ENCODE measurements around the gene RNU6-7. TPM values are rescaled to one million over a fixed set of nuclear protein-coding genes. Genes with fewer than 3 reads are reported as not detected.

Gene RNU6-7
- total and polyA plus RNA-seq, 10 of the 15 experiments (the other 5 are each of a cell fraction or from before 2014, with no cell fraction given) = not detected

DNA sequence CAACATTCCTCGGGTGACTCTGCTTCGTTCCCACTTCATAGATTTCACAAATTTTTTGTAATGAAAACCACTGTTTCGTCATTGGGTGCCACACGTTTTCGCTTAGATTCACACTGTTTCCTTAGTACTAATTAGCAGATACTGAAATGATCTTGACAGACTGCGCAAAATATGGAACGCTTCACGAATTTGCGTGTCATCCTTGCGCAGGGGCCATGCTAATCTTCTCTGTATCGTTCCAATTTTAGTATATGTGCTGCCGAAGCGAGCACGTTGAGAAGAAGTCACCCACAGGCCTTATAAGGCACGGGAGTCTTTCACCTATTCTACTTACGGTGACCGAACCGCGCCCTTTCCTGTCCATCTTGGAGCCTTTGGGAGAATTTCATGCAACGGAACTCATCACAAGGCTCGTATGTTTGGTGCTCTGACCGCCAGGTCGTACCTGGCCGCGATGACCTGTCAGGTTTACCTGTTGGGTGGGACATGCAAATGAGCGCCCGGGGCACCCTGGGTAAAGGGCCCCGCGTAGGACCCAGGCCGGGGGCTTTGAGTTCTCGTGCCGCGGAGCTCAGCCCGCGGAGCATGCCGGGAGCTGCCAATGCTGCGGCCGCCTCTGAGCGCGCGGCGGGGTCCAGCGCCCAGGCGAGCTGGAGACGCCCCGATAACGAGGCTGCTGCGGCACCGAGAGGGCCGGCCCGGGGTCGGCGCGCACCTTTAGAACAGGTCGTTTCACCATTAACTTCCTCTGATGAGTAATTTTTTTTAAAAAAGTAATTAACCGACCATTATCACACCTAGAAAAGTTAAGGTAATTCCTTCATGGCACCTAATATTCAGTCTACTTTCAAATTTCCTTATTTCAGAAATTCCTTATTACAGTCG is 1.4 kb downstream of the RNU6-7 start, which contains the start of gene RNU6-8:
Gene RNU6-8, minus strand, starts transcription at position 272 of the 885 bp plus-strand sequence.
- under 1% methylated on average over 57 of the region's 57 CpGs for WGBS (ENCODE audit: insufficient coverage, insufficient replicate concordance, low lambda C conversion rate, missing lambda C conversion rate)
- TSS peak; percentile 82 for BruUV-seq (replicated peaks)
- TF ChIP-seq CREM (IDR thresholded peaks at IDR 0.05; ENCODE audit: low read depth) (no peak; the same call in 1 of the 2 replicates), ZBTB33 (IDR thresholded peaks at IDR 0.05) (no peak), MEF2B (IDR thresholded peaks at IDR 0.05; ENCODE audit: partially characterized antibody, poor library complexity, severe bottlenecking) (peak; percentile 55), ZBED1 (IDR thresholded peaks at IDR 0.05; ENCODE audit: borderline replicate concordance) (no peak; the same call in 1 of the 2 replicates), SPI1 (IDR thresholded peaks at IDR 0.05; ENCODE audit: borderline replicate concordance, insufficient read depth, low read depth, low read length) (no peak), CREB1 (IDR thresholded peaks at IDR 0.05; ENCODE audit: low read depth) (peak; percentile 41; the same call in 1 of the 2 replicates), WRNIP1 (IDR thresholded peaks at IDR 0.05; ENCODE audit: borderline replicate concordance, low read depth, low read length) (no peak), NKRF (conservative IDR thresholded peaks at IDR 0.05) (no peak), SIX5 (IDR thresholded peaks at IDR 0.05; ENCODE audit: low read depth, low read length, severe bottlenecking) (no peak), ZSCAN29 (IDR thresholded peaks at IDR 0.05) (peak; percentile 90), IKZF1 (conservative IDR thresholded peaks at IDR 0.05) (peak; percentile 72), NR2F1 (conservative IDR thresholded peaks at IDR 0.05) (peak; percentile 48), BACH1 (IDR thresholded peaks at IDR 0.05; ENCODE audit: borderline replicate concordance) (no peak), MTA3 (IDR thresholded peaks at IDR 0.05; ENCODE audit: borderline replicate concordance, low read length) (no peak), SMAD1 (IDR thresholded peaks at IDR 0.05; ENCODE audit: low read depth, partially characterized antibody) (no peak), CHD2 (IDR thresholded peaks at IDR 0.05; ENCODE audit: borderline replicate concordance, low read depth, low read length) (no peak), ESRRA (IDR thresholded peaks at IDR 0.05; ENCODE audit: low read length) (no peak), ATF7 (IDR thresholded peaks at IDR 0.05; ENCODE audit: low read depth) (peak; percentile 65), KDM1A (IDR thresholded peaks at IDR 0.05; ENCODE audit: borderline replicate concordance) (no peak), EP300 (IDR thresholded peaks at IDR 0.05; ENCODE audit: borderline replicate concordance in 1 of 2, control insufficient read depth in 1 of 2, low read depth in 2 of 2, low read length in 2 of 2) (peak; percentile 6 to 38; a peak in 2 of 4 replicates)

More for the DNA sequence above, 1.4 kb downstream of the RNU6-7 start, which contains the start of gene RNU6-8:
- FAIRE-seq = no peak
- H3K9me3 ChIP-seq (replicated peaks; ENCODE audit: control insufficient read depth, insufficient read depth, low read length) = no peaks in the 10 kb centered on the region
- no peaks in the 10 kb centered on the region for H3K79me2 ChIP-seq (ENCODE audit: control insufficient read depth, insufficient read depth, low read length)
- peak within 1 kb of the TSS; percentile 78 for H3K9ac ChIP-seq (ENCODE audit: control insufficient read depth, insufficient read depth, low read length)
- SMC1A ChIA-PET (ENCODE audit: uncharacterized antibody, unreplicated experiment) = interaction anchor here (0.7 to 2.4 kb wide), 5 partner anchors 17 to 994 kb away, joined by 3 to 9 read pairs (median 3); partner anchors contain the start of gene ARHGAP5
- H3K4me3 ChIP-seq = peak within 1 kb of the TSS; percentile 73
- peak; percentile 76 for ATAC-seq
- POLR2A ChIA-PET = interaction anchor here (0.7 to 1.0 kb wide), 2 partner anchors 122 to 125 kb away, joined by 3 read pairs; no protein-coding TSS in a partner anchor
- H3K27ac ChIP-seq (ENCODE audit: control insufficient read depth, insufficient read depth) = peak within 1 kb of the TSS; percentile 79
- peaks cover 33% of the 10 kb centered on the region for H3K4me1 ChIP-seq (ENCODE audit: control insufficient read depth, insufficient read depth, low read length)
- H2AFZ ChIP-seq (ENCODE audit: control insufficient read depth, low read depth, low read length) = peak within 1 kb of the TSS; percentile 95
- H4K20me1 ChIP-seq (ENCODE audit: control insufficient read depth, insufficient read depth) = no peaks in the 10 kb centered on the region
- CTCF ChIA-PET = interaction anchor here (0.7 to 2.0 kb wide), 7 partner anchors 50 to 129 kb away, joined by 3 to 12 read pairs (median 4); partner anchors contain the start of gene ARHGAP5
- in situ Hi-C loops (cut with MboI) (loop anchor here (5.0 kb wide), 1 partner anchor 126 kb away; the partner anchor contains the start of gene ARHGAP5), intact Hi-C loops (cut with micrococcal nuclease; ENCODE audit: unreplicated experiment) (loop anchor here (2.0 kb wide), 2 partner anchors 100 to 126 kb away; partner anchors contain the start of gene ARHGAP5)
- H3K36me3 ChIP-seq (ENCODE audit: control insufficient read depth in 2 of 2, insufficient read depth in 2 of 2, low read length in 1 of 2) = no peaks in the 10 kb centered on the region
- no peaks in the 10 kb centered on the region for H3K27me3 ChIP-seq (replicated peaks in 1 of 2; ENCODE audit: control insufficient read depth in 2 of 2, insufficient read depth in 2 of 2, low read length in 1 of 2)
- peak within 1 kb of the TSS; percentile 91 for H3K4me2 ChIP-seq (ENCODE audit: control insufficient read depth, insufficient read depth)
- DNase-seq (ENCODE audit: low read depth, low spot score) = peak; percentile 57
- RAD21 ChIA-PET (ENCODE audit: unreplicated experiment) = interaction anchor here (0.5 to 1.3 kb wide), 8 partner anchors 44 to 276 kb away, joined by 3 to 5 read pairs (median 3); partner anchors contain the start of gene ARHGAP5

Measured in GM12878 (cell line).